Activated T-helper 1 cell treated with anti-CD3 and anti-CD28 coated beads, Interleukin-2, amount 50 U/mL, for 16 hours (primary cell): ENCODE data around the gene PCLAF.

ENCODE experiments used
- DNase-seq, 2 donors: peaks; one replicate each; pipeline ENCODE4 v3.0.0-alpha.2; 2020; ENCODE audit warnings: low read depth in 1 of 2, low spot score in 1 of 2

The PCLAF gene

DNA sequence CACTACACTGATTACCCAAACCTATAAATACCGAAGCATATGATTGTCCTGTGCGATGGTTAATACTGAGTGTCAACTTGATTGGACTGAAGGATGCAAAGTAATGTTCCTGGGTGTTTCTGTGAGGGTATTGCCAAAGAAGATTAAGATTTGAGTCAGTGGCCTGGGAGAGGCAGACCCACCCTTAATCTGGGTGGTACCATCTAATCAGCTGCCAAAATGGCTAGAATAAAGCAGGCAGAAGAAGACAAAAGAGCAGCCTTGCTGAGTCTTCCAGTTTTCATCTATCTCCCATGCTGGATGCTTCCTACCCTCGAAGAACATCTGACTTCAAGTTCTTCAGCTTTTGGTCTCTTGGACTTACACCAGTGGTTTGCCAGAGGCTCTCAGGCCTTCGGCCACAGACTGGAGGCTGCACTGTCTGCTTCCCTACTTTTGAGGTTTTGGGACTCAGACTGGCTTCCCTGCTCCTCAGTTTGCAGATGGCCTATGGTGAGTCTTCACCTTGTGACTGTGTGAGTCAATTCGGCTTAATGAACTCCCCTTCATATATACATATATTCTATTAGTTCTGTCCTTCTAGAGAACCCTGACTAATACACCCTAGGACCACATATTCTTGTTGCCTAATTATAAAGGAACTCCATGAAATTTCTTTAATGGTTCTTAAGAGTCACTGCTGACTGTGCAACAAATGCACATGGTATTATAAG lies 56.9 kb downstream of the PCLAF start:
- no peak for DNase-seq

DNA sequence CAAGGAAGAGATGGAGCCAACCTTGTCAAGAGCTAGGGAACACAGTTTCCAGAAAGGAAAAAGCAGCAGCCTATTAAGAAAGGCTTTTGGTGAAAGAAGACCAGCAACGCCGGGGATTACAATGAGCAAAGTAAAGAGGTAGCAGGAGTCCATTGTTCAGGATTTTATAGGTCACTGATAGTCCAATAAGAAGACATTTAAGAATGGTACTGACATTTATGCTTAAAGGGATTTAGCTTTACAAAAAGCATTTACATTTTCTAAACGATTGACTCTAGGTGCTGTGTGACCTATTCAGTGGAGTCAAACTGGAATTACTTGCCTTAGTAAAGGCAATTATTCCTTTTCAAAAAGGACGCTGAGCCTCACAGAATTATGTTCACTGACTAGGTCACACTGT lies 66.0 kb downstream of the PCLAF start:
- no peak for DNase-seq

DNA sequence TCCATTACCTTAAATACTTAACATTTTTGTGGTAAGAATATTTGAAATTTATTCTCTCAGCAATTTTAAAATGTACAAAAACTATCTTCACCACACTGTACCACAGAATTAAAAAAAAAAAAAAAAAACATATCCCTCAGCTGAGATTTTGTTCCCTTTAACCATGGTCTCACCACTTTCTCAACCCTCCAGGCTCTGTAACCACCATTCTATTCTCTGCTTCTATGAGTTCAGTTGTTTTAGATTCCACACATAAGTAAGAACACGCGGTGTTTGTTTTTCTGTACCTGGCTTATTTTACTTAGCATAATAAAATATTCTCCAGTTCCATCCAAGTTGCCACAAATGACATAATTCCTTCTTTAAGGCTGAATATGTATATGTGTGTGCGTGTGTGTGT lies 66.8 kb downstream of the PCLAF start:
- DNase-seq, result no peak
